ENCODE results near the gene SLC13A1.
A peak's percentile ranks its signal among the peaks of the same experiment; 100 is the strongest.

Gene SLC13A1

DNA sequence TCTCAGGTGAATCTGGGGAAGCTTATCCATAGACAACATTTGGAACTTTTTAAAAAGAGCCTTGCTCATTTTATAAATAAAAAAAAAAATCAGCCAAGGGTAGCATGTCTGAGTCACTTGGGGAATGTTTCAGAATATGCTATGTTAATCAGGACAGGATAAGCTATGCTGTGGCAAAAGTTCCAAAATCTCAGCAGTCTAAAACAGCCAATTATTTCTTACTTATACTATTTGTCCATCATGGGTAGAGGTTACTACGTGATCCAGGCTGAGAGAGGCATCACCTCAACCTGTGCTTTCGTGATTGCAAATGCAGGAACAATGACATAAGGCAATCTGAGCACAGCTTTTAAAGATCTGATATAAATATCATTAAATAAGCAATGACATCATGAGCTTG lies 6.5 kb downstream of the SLC13A1 start:
- DNase-seq (ENCODE audit: low spot score), result no peak

DNA sequence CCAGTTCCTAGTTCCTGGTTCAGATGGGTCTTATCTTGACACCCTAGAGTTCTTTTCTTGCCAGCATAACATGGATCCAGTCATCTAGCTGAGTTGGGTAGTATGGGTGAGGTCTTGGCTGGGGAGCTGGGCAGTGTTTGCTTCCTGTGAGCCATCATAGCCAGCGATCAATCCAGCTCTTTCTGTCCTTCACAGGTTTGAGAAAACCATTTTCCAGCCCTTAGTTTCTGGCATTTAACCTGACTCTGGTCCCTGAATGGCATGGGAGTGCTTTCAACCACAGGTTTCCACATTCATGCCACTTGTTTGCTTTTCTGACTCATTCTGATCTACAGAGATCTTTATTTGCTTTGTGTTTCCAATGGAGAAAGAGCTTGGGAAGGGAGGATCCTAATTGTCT lies 8.6 kb downstream of the SLC13A1 start:
- no peak for DNase-seq (ENCODE audit: low spot score)

DNA sequence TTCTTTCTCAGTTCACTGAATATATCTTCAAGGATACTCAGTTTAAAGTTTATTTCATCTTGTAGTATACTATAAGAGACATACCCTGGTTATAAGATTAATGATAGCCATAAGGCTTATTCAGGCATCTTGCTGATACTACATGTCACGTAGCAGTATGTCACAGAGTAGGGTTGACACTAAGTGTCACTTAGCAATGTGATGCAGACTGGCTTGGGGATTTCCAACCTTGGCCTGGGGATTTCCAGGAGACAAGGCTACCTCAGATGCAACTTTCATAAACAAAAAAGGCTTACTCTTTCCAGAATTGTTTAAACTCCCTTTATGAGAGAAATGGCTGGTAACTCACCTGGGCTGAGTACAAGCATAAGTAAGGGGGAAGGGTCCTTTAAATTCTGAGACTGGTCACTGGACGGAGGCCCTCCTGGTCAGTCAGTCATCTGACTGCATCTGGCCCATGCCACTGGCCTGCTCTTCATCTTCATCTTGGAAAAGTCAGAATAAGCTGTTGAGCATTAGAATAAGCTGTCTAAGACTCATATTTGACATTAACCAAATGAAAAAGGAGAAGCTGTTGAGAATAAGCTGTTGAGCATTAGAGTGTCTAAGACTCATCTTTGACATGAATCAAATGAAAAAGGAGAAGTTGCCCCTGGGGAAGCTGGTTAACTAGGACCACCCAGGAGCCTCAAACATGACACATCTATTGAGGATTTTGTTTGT lies 9.5 kb downstream of the SLC13A1 start:
- no peak for DNase-seq (ENCODE audit: low spot score)

DNA sequence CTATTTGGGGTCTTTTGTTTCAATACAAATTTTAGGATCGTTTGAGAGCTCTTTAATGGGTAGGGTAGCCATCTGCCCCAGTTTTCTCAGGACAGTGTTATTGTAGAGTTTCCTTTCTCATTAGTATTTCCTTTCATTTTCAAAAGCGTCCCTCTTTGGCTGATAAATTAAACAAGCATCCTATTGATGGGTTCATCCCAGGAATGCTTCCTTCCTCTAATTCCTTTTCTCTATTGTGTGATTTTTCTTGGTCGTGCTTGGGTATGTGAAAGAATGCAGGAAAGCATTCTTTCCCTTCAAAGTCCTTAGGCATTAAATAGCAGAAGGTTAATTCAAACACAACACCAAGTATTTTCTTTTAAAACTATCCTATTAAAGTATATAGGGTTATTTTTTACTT lies 14.0 kb downstream of the SLC13A1 start:
- DNase-seq (ENCODE audit: low spot score), result no peak

DNA sequence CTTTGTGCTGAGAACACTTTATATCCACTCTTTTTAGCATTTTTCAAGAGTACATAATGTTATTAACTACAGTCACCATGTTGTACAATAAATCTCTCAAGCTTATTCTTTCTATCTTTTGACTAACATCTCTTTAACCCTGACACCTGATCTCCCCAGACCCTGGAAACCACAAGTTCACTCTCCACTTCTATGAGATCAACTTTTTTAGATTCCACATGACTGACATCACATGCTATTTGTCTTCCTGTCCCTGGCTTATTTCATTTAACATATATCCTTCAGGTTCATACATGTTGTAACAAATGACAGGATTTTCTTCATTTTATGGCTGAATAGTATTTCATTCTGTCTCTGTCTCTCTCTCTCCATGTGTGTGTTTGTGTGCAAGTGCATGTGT lies 15.5 kb downstream of the SLC13A1 start:
- no peak for DNase-seq (ENCODE audit: low spot score)

DNA sequence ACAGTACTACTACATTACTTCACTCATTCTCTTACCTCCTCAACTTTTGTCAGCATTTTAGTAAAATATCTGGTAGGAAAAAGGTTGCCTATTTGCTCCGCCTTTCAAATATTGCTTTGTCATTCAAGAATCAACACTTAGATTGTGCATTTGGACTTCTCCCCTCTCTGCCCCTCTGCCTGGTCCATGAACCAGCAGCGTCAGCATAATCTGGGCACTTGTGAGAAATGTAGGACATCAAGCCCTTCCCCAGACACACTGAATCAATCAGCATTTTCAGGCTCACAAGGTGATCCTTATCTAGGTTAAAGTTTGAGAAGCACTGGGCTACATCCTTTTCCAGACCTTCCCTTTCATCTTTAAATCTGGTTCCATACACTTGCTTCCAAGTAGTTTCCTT lies 16.3 kb downstream of the SLC13A1 start:
- DNase-seq (ENCODE audit: low spot score), result no peak

DNA sequence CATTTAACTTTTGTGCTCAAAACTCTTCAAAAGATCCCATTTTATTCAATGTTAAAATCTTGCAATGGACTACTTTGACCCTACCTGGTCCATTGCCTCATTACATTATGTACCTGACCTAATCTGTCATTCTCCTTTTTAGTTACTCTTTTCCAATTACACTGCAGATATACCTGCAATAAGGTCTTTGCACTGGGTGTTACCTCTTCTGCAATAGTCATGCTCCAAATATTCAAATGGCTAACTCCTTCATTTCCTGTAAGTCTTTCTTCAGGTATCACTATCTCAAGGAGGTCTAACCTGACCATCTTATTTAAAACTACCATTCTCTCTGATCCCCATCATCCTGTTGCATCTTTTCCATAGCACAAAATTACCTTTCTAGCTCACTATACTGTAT lies 22.3 kb downstream of the SLC13A1 start:
- DNase-seq (ENCODE audit: low spot score), result no peak

DNA sequence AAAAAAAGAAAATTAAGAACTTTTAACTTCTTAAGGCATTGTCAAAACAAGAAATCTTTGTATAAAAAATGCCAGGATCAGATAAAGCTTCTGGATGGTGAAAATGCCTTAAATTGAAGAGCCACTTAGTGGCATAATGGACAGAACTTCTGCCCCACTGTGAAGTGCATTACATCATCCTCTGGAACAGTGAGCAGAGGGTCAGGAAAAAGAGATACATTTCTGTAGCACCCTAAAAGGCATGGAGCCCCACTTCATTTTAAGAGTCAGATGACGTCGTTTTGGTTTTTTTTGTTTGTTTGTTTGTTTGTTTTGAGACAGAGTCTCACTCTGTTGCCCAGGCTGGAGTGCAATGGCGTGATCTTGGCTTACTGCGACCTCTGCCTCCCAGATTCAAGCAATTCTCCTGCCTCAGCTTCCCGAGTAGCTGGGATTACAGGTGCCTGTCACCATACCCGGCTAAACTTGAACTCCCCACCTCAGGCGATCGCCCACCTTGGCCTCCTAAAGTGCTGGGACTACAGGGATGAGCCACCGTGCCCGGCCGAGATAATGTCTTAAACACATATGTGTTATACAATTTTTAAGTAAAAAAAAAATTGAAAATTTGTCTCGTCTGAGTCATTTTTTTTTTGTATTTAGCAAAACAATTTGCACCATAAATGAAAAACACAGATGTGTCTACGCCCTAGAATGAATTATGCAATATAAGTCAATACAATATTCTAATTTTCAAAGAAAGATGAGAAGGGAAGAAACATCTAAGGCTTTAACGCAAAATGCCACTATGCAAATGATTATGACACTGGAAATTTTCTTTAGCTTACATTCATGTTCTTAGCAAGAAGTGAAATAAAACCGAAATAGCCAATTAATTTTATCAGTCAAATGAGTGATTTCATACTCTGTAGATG lies 29.2 kb downstream of the SLC13A1 start:
- DNase-seq (ENCODE audit: low spot score), result no peak

DNA sequence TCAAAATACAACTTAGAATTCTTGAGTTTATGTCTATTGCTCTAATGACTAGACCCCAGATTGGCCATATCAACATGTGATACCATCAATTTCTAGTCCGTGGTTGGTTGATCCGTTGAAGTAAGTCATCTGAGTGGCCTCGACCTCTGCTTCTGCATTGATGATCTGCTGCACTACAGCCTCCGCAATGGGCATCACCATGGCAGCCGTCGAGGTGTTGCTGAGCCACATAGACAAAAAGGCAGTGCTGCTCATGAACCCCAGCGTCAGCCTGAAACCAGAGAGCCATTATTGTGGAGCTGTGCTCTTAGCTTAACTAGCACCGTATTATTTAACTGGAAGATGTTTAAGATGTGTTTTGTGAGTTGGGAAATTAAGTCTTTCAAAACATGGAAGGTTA lies 30.7 kb downstream of the SLC13A1 start:
- no peak for DNase-seq (ENCODE audit: low spot score)

DNA sequence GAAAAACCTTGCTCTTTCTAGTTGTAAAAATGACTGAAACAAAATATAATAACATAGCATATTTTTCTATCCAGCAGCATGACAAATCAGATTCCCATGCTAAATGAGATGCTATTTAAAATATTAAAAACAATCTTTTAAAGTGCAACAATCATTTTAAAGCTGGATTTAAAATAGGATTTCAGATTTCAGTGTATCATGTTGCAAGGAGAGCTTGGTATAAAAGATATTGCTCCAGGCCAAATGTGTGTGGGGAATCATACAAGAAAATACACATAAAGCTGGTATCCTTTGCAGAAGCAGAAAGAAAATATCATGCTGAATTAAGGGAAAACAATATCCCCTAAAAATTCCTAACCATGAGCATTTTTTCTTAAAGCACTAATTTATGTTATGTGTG lies 42.2 kb downstream of the SLC13A1 start:
- no peak for DNase-seq (ENCODE audit: low spot score)

DNA sequence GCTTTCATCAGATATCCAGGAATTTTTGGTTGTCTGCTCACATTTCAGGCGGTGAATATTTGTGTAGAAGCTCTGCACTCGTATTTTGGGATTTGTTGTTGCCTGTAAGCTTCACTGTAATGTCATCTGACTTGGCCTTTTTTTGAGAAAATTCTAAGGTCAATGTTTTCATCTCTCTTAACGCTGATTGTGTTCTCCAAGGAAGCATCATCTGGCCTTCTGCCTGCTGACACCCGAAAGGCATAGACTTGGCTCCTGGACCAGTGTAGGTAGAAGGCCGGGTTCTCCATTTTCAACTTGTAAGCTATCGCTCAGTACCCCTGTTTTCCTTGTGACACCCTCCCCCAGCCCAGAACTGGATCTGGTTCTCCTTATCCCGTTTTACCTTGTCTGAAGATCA lies 44.2 kb downstream of the SLC13A1 start:
- DNase-seq (ENCODE audit: low spot score), result no peak

DNA sequence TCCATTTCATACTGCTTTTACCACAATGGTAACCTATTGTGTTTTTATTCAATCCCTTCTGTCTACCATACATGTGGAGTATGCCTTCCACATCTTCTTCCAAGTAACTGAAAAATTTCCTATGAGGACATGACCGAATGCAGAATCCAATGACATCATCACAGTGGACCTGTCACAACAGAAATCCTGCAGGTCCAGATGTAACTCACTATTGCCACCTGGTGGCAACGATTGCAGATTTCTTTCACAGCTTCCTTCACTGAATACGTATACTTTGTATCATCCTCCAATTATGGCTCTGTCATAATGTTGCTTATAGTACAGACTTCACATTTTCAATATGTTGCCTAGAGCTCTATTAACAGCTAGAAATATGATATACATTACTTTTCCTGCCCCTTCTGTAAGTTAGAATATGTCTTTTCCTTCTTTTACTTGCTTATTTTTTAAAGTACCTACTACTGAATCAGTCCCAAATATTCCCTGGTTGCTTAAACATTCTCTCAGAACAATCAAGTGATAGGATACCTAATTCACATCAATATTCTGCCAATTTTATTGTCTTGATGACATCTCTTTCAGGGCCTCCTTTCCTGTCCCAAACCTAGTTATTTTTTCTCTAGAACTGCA lies 45.4 kb downstream of the SLC13A1 start:
- DNase-seq (ENCODE audit: low spot score), result peak; percentile 87

DNA sequence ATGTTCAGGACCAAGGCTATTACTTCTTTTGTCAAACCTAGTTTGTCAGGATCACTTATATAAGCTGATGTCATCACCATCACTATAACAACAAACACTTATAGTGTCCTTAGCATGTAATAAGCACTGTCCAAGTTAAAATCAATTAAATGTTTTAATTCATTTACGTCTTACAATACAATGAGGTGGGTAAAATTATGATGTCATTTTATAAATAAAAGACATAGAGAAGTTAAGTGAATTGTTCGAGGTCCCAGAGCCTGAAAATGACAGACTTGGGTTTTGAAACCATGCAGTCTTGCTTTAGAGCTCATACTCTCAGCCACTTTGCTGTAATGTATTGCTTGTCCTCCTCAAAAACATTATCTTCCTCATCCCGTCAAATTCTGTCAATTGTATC lies 48.3 kb downstream of the SLC13A1 start:
- no peak for DNase-seq (ENCODE audit: low spot score)

DNA sequence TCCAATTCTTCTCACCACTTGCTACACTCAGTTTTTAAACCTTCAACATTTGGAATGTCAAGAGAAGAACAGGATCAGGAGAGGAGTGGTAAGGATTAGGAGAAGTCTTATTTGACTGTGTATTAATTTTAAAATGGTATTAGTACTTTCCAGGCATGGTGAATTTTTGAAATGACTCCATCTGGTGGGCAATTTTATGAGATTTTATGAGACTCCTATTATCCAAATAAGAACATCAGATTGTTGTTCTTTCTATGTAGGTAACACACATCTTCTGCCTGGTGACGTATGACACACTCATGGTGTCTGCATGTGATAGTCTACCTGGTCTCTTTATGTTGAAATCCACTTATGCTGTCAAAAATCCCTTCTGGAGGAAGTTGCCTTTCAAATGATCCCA lies 51.0 kb downstream of the SLC13A1 start:
- DNase-seq (ENCODE audit: low spot score), result no peak

DNA sequence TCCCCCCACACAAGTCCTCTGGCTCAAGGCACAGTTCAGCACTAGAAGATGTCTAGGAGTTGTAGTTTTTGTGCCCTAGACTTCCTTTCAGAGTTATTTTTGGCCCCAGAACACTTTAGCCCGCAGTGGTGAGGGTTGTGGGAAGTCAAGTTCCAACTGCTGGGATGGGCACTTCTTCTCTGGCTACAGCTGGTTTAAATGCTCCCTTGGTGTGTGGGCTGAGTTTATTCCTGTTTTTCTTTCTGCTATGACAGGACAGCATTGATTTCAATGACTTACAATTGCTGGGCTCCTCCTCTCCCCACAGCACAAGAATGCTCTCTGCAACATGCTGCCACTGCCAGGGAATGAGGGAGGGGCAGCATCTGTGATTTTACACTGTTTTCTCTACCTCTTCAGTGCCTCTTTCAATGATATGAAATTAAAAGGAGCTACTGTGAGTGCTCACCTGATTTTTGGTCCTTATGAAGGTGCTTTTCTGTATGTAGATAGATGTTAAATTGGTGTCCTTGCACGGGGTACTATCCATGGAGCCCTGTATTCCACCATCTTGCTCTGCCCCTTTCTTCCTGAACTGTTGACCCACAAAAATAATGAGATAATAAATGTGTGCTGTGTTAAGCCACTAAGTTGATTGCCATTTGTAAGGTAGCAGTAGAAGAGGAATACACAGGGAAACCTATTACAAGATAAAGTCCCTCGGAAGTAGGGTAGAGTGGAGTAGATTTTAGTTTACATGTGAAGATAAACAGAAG lies 56.3 kb downstream of the SLC13A1 start:
- DNase-seq (ENCODE audit: low spot score), result no peak

DNA sequence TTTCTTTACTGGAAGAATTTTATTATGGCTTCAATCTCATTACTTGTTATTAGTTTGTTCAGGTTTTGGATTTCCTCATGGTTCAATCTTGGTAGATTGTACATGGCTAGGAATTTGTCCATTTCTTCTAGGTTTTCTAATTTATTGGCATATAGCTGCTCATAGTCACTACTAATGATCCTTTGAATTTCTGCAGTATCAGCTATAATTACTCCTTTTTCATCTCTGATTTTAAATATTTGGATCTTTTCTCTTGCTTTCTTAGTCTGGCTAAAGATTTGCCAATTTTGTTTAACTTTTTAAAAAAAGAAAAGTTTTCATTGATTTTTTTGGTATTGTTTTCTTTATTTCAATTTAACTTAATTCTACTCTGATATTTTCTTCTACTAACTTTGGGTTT lies 59.2 kb downstream of the SLC13A1 start:
- no peak for DNase-seq (ENCODE audit: low spot score)

DNA sequence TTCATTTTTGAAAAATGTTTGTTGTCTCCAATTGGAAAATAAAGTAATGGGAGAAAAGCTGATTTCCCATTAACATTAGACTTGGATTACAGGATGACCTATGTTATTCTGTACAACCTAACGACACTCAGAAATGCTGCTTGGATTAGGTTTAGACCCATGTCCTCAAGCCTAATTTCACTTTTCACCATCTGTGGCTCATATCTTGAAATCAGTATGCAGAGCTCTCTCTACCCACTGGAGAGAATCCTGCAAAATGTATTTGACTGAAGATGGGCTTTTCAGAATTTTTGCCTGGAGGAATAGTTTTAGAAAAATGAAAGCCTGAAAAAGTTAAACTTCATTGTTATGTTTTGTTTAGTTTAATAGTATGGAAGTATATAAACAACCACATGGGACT lies 63.8 kb downstream of the SLC13A1 start:
- DNase-seq (ENCODE audit: low spot score), result no peak

DNA sequence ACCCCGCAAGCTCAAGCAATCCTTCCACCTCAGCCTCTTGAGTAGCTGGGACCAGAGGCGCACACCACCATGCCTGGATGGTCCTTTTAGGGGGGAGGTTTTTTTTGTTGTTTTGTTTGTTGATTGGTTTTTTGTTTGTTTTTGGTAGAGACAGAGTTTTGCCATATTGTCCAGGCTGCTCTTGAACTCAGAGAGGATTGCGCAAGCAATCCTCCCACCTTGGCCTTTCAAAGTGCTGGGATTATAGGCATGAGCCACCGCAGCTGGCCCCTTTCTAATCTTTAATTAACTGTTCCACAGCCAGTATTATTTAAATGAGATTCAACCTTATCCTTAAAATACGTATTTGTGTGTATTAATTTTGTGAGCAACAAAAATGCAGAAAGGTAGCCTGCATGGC lies 65.8 kb downstream of the SLC13A1 start:
- DNase-seq (ENCODE audit: low spot score), result no peak

DNA sequence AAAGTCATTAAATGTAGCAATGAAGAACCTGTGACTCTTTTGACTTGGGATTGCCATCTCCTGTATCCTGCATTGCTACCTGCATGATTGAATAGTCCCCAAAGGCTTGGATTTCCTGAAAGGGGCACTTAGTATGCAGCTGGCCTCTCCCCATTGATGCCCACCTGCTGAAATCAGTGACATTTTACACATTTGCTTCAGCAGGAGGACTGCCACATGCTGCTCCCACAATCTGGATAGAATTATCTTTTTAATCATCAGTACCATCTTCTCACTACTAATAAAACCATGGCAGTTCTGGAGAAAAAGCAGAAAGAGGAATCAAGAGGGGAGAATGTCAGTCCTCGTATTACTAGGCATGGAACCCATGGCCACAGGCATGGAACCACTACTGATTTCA lies 67.8 kb downstream of the SLC13A1 start:
- no peak for DNase-seq (ENCODE audit: low spot score)

DNA sequence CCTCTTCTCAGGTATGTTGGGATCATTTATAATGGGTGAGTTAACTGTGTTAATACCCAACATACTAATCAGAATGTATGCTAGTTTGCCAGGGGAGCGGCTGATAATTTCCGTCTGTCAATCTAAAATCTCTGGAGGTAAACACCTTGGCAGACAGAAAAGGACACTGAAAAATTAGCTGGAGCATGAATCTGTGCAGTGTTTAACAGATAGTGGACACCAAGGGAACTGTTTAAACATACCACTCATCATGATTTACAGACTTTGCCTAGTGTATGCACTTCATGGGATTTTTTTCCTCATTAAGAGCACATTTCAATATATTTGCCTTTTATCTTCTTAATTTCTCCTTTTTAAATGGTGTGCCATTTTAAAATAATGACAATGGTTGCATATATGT lies 68.2 kb downstream of the SLC13A1 start:
- no peak for DNase-seq (ENCODE audit: low spot score)

DNA sequence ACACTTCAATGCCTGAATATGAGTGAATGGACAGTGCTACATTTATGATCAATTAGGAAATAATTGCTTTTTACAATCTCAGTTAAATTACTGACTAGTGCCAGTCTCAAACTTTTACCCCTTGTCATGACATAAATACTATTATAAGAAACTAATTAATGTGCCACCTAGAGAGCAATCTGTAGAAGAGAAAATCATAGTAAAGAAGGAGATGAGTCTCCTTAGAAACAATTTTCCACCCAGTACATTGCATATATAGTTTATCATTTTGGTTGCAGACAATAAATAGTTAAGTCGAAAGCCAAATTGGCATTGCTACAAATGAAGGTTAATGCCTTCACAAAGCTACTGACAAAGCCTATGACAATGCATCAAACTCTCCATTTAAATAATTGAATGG lies 68.6 kb downstream of the SLC13A1 start:
- no peak for DNase-seq (ENCODE audit: low spot score)

DNA sequence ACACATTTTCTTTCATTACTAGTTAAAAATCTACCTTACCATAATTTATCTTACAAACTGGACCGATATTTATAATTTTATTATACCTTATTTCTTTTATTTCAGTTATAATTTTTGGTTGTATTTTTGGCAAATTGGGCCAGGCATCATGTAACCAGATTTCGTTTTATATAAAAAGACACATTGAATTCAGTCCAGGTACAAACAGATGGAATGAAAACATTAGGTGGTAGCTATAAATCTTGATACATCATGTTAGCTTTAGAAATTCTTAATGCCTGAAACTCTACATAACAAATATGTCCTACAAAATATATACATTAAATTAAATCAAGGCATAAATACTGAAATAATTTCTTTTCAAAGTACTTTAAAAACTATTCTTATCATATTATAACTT lies 73.1 kb downstream of the SLC13A1 start:
- no peak for DNase-seq (ENCODE audit: low spot score)

All from pons (tissue), 1 donor.